ENCODE results near the gene ADCY2. TPM values are rescaled to one million over a fixed set of nuclear protein-coding genes. Genes with fewer than 3 reads are reported as not detected.

ADCY2 gene
- total and polyA plus RNA-seq, 7 experiments from 2014 or later, result not detected

DNA sequence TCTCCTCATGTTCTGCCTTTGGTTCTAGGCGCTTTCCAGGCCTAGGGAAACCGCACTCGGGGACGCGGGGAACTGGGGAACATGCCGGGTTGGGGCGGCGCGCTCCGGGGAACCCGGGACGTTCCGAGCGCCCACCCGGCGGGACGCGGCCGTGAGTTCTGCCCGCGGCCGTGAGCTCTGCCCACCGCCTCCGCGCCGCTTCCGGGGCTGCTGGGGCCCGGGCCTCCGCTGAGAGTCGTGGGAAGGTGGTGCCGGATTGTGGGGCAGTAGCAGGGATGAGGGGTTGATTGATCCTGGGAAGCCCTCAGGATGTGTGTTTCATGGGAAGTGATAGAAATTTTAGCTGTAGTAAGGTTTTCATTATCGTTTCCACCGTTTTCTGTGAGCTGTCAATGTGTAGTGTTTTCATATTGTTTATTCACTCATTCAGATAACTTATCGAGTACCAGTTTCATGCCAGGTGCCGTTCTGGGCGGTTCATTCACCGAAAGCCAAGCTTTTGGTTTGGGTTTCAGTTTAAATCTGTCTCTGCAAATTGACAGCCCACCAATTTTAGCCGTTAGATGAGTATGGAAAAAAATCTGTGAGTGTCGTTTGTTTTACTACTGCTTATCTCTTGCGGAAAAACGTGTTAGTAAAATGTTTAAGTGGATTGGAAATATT lies 473.7 kb downstream of the ADCY2 start:
- Mint-ChIP-seq H3K9me3 (peaks cover 0 to 2% (median 0%) of the 10 kb centered on the region in 11 donors), H3K4me1 (peaks cover 52 to 89% (median 85%) of the 10 kb centered on the region in 7 donors), H3K27ac (peak overlapping the region; percentile 78 to 95 (median 87)), H3K36me3 (peaks cover 0 to 21% (median 6%) of the 10 kb centered on the region in 5 donors), H3K27me3 (no peaks in the 10 kb centered on the region), H3K4me3 (peak overlapping the region; percentile 90 to 100 (median 94))
- POLR2A ChIA-PET, result interaction anchor here (1.3 to 2.2 kb wide), 5 partner anchors 8 to 18 kb away, joined by 3 to 9 read pairs (median 7); partner anchors contain the start of gene CFAP90
- peak overlapping the region; percentile 75 for H3K4me3 ChIP-seq (ENCODE audit: low read length)
- intact Hi-C loops (cut with micrococcal nuclease), result loop anchor here (1.0 to 5.0 kb wide), 9 partner anchors 11 to 1491 kb away; partner anchors contain the start of genes MED10 (in 2 of the 2), NSUN2 (in 2 of the 2), SRD5A1 (in 2 of the 2) and CFAP90 (in 1 of the 2)
- H3K9me3 ChIP-seq (ENCODE audit: control insufficient read depth in 2 of 3, low read length in 3 of 3), result no peaks in the 10 kb centered on the region
- CTCF ChIA-PET, result interaction anchor here (2.1 kb wide), 1 partner anchor 17 kb away, joined by 7 read pairs; no protein-coding TSS in a partner anchor
- peaks cover 0 to 11% (median 6%) of the 10 kb centered on the region in 3 experiments for H3K36me3 ChIP-seq (ENCODE audit: control insufficient read depth in 2 of 3, insufficient read depth in 3 of 3, low read length in 3 of 3)
- H3K27me3 ChIP-seq (ENCODE audit: control insufficient read depth in 2 of 2, insufficient read depth in 2 of 2, low read length in 2 of 2), result no peaks in the 10 kb centered on the region
- peaks cover 39 to 44% of the 10 kb centered on the region in 2 donors for H3K4me1 ChIP-seq (ENCODE audit: control insufficient read depth in 2 of 2, insufficient read depth in 2 of 2, low read length in 2 of 2)
- peak in 3 of 9 donors; percentile 31 to 60 (median 33) for DNase-seq
- peak; percentile 31 for ATAC-seq
- H3K27ac ChIP-seq (ENCODE audit: low read depth, low read length), result peak overlapping the region; percentile 87

DNA sequence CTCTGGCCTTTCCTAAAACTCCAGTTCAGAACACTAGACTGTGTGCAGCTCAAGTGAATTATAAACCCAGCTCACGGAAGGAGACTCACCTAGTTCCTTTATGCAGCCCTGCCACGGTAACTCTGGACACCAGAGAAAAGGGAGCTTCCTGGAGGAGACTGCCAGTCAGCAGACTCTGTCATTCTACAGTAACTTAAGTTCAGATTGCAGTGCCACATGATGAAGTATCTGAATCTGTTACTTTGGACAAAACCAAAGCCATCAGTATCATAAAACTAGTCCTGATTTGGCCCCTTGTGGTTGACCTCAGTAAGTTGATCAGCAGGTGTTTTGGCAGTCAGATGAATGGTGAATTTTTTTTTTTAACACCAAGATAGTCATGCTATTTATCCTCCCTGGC lies 475.7 kb downstream of the ADCY2 start:
- no peaks in the 10 kb centered on the region for H3K27me3 Mint-ChIP-seq
- CTCF ChIA-PET, result interaction anchor here (1.8 to 2.3 kb wide), 2 partner anchors 10 to 14 kb away, joined by 6 to 8 read pairs; no protein-coding TSS in a partner anchor
- ATAC-seq (no peak), DNase-seq (no peak)
- H3K4me1 Mint-ChIP-seq, result peaks cover 49 to 84% (median 71%) of the 10 kb centered on the region in 7 donors
- Histone ChIP-seq H3K27me3 (ENCODE audit: control insufficient read depth in 2 of 2, insufficient read depth in 2 of 2, low read length in 2 of 2) (no peaks in the 10 kb centered on the region), H3K27ac (ENCODE audit: low read depth, low read length) (peak overlapping the region; percentile 87), H3K9me3 (ENCODE audit: control insufficient read depth in 2 of 3, low read length in 3 of 3) (no peaks in the 10 kb centered on the region), H3K36me3 (ENCODE audit: control insufficient read depth in 2 of 3, insufficient read depth in 3 of 3, low read length in 3 of 3) (peaks cover 8 to 28% (median 11%) of the 10 kb centered on the region in 3 experiments), H3K4me3 (ENCODE audit: low read length) (no peak overlapping the region), H3K4me1 (ENCODE audit: control insufficient read depth in 2 of 2, insufficient read depth in 2 of 2, low read length in 2 of 2) (peaks cover 39 to 44% of the 10 kb centered on the region in 2 donors)
- POLR2A ChIA-PET, result interaction anchor here (1.4 kb wide), 1 partner anchor 1239 kb away, joined by 4 read pairs; the partner anchor contains the start of genes NSUN2 and SRD5A1
- H3K4me3 Mint-ChIP-seq, result peak overlapping the region; percentile 29 to 99 (median 60)
- H3K36me3 Mint-ChIP-seq, result peaks cover 6 to 29% (median 12%) of the 10 kb centered on the region in 5 donors
- peaks cover 0 to 2% (median 0%) of the 10 kb centered on the region in 11 donors for H3K9me3 Mint-ChIP-seq
- peak overlapping the region in 8 of 9 donors; percentile 31 to 94 (median 82) for H3K27ac Mint-ChIP-seq
- intact Hi-C loops (cut with micrococcal nuclease), result no loop called here

DNA sequence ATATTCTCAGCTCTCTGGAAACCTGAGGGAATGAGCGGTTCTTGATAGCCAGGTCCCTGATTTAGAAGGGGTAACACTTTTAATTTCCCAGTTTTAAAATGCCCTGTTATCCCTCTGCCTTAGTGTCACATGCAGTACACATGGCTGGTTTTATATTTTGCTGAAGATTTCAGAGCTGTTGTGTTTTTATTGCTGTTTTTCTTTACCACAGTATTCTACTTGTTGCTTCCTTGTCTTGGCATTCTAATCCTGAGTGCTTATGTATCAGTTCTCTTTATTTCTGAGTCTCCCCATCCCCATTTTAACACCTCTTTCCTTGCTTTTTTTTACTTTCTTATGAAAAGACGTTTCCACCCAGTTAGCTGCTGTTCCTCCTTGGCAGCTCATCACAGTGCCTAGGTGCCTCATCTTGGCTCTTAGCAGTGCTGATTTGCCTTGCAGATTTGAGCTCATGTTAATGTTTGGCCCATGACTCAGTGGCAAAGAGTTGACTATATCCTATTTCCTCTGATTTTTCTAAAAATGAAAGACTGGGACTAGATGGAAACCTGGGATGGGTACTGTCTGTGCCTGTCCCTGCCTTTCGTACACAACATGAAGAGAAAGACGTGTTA lies 476.7 kb downstream of the ADCY2 start:
- Histone ChIP-seq H3K36me3 (ENCODE audit: control insufficient read depth in 2 of 3, insufficient read depth in 3 of 3, low read length in 3 of 3) (peaks cover 8 to 30% (median 15%) of the 10 kb centered on the region in 3 experiments), H3K4me1 (ENCODE audit: control insufficient read depth in 2 of 2, insufficient read depth in 2 of 2, low read length in 2 of 2) (peaks cover 37 to 38% of the 10 kb centered on the region in 2 donors), H3K27me3 (ENCODE audit: control insufficient read depth in 2 of 2, insufficient read depth in 2 of 2, low read length in 2 of 2) (no peaks in the 10 kb centered on the region), H3K4me3 (ENCODE audit: low read length) (peak overlapping the region; percentile 5), H3K9me3 (ENCODE audit: control insufficient read depth in 2 of 3, low read length in 3 of 3) (no peaks in the 10 kb centered on the region), H3K27ac (ENCODE audit: low read depth, low read length) (peak overlapping the region; percentile 52)
- Mint-ChIP-seq H3K27me3 (no peaks in the 10 kb centered on the region), H3K4me1 (peaks cover 45 to 81% (median 61%) of the 10 kb centered on the region in 7 donors), H3K9me3 (peaks cover 0 to 2% (median 0%) of the 10 kb centered on the region in 11 donors), H3K27ac (peak overlapping the region; percentile 60 to 94 (median 78)), H3K36me3 (peaks cover 7 to 32% (median 17%) of the 10 kb centered on the region in 5 donors), H3K4me3 (peak overlapping the region; percentile 9 to 90 (median 58))
- intact Hi-C loops (cut with micrococcal nuclease), result no loop called here
- DNase-seq, result no peak
- ATAC-seq, result no peak
- ChIA-PET POLR2A (interaction anchor here (1.4 kb wide), 1 partner anchor 1240 kb away, joined by 4 read pairs; the partner anchor contains the start of genes NSUN2 and SRD5A1), CTCF (interaction anchor here (1.8 to 2.3 kb wide), 2 partner anchors 9 to 15 kb away, joined by 6 to 8 read pairs; no protein-coding TSS in a partner anchor)

DNA sequence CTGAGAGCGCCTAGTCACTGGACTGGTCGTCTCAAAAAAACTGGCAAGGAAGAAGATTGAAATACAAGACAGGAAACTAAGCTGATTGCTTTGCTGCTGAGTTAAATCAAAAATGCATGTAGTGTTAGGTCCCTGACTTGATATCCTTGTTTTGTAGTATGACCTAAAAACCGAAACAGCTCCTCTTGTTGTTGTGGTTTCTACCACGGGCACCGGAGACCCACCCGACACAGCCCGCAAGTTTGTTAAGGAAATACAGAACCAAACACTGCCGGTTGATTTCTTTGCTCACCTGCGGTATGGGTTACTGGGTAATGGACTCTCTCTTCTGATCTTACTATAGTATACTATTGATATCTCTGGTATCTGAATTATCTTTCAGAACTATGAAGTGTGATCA lies 477.3 kb downstream of the ADCY2 start:
- Histone ChIP-seq H3K36me3 (ENCODE audit: control insufficient read depth in 2 of 3, insufficient read depth in 3 of 3, low read length in 3 of 3) (peaks cover 8 to 36% (median 21%) of the 10 kb centered on the region in 3 experiments), H3K27ac (ENCODE audit: low read depth, low read length) (peak overlapping the region; percentile 52), H3K4me3 (ENCODE audit: low read length) (peak overlapping the region; percentile 5), H3K27me3 (ENCODE audit: control insufficient read depth in 2 of 2, insufficient read depth in 2 of 2, low read length in 2 of 2) (no peaks in the 10 kb centered on the region), H3K4me1 (ENCODE audit: control insufficient read depth in 2 of 2, insufficient read depth in 2 of 2, low read length in 2 of 2) (peaks cover 33 to 34% of the 10 kb centered on the region in 2 donors), H3K9me3 (ENCODE audit: control insufficient read depth in 2 of 3, low read length in 3 of 3) (no peaks in the 10 kb centered on the region)
- Mint-ChIP-seq H3K27ac (peak overlapping the region; percentile 60 to 94 (median 78)), H3K4me1 (peaks cover 43 to 81% (median 62%) of the 10 kb centered on the region in 7 donors), H3K27me3 (no peaks in the 10 kb centered on the region), H3K36me3 (peaks cover 10 to 37% (median 19%) of the 10 kb centered on the region in 5 donors), H3K4me3 (peak overlapping the region; percentile 9 to 90 (median 58)), H3K9me3 (peaks cover 0 to 2% (median 0%) of the 10 kb centered on the region in 11 donors)
- DNase-seq (peak in 2 of 9 donors; percentile 15 to 22), ATAC-seq (no peak)
- ChIA-PET POLR2A (no interaction called here), CTCF (interaction anchor here (1.8 to 2.3 kb wide), 2 partner anchors 9 to 16 kb away, joined by 6 to 8 read pairs; no protein-coding TSS in a partner anchor)
- intact Hi-C loops (cut with micrococcal nuclease), result no loop called here

DNA sequence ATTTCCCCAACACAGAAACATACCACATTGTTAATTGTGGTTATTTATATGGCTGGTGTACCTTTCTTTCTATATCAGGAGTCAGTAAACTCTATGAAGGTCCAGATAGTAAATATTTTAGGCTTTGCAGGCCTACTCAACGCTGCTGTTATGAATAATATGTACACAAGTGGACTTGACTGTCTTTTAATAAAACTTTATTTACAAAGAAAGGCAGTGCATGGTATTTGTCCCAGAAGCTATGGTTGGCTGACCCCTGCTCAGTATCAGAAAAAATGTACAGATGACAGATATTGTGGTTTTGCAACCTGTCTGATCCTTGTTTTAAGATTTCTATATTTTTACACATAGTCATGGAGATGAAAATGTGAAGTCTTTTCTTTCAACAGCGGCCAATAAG lies 478.7 kb downstream of the ADCY2 start:
- peaks cover 8 to 37% (median 22%) of the 10 kb centered on the region in 3 experiments for H3K36me3 ChIP-seq (ENCODE audit: control insufficient read depth in 2 of 3, insufficient read depth in 3 of 3, low read length in 3 of 3)
- intact Hi-C loops (cut with micrococcal nuclease), result no loop called here
- no peaks in the 10 kb centered on the region for H3K9me3 ChIP-seq (ENCODE audit: control insufficient read depth in 2 of 3, low read length in 3 of 3)
- ATAC-seq (no peak), DNase-seq (no peak)
- Mint-ChIP-seq H3K27ac (peak overlapping the region in 1 of 9 donors; percentile 94), H3K4me3 (no peak overlapping the region), H3K4me1 (peaks cover 42 to 81% (median 65%) of the 10 kb centered on the region in 7 donors), H3K9me3 (no peaks in the 10 kb centered on the region), H3K27me3 (no peaks in the 10 kb centered on the region), H3K36me3 (peaks cover 10 to 37% (median 28%) of the 10 kb centered on the region in 5 donors)
- H3K27ac ChIP-seq (ENCODE audit: low read depth, low read length), result no peak overlapping the region
- no peaks in the 10 kb centered on the region for H3K27me3 ChIP-seq (ENCODE audit: control insufficient read depth in 2 of 2, insufficient read depth in 2 of 2, low read length in 2 of 2)
- CTCF ChIA-PET, result no interaction called here
- no peak overlapping the region for H3K4me3 ChIP-seq (ENCODE audit: low read length)
- peaks cover 31 to 34% of the 10 kb centered on the region in 2 donors for H3K4me1 ChIP-seq (ENCODE audit: control insufficient read depth in 2 of 2, insufficient read depth in 2 of 2, low read length in 2 of 2)
- POLR2A ChIA-PET, result interaction anchor here (1.0 kb wide), 1 partner anchor 12 kb away, joined by 3 read pairs; no protein-coding TSS in a partner anchor

DNA sequence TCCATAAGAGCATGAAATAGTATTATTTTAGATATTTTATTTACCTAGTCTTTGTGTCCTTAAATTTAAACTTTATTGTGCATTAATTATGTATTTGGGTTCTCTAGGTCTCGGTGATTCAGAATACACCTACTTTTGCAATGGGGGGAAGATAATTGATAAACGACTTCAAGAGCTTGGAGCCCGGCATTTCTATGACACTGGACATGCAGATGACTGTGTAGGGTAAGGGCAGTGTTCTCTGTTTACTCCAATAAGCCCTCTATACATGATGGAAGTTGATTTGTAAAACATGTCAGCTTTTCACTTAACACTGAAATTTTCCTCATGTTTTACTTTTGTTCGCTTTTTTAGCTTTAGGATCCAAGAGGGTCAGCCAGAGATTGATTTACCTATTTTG lies 479.2 kb downstream of the ADCY2 start:
- no peaks in the 10 kb centered on the region for H3K27me3 ChIP-seq (ENCODE audit: control insufficient read depth in 2 of 2, insufficient read depth in 2 of 2, low read length in 2 of 2)
- peaks cover 8 to 42% (median 22%) of the 10 kb centered on the region in 3 experiments for H3K36me3 ChIP-seq (ENCODE audit: control insufficient read depth in 2 of 3, insufficient read depth in 3 of 3, low read length in 3 of 3)
- intact Hi-C loops (cut with micrococcal nuclease), result no loop called here
- Mint-ChIP-seq H3K4me3 (no peak overlapping the region), H3K27me3 (no peaks in the 10 kb centered on the region), H3K27ac (peak overlapping the region in 1 of 9 donors; percentile 94), H3K9me3 (no peaks in the 10 kb centered on the region), H3K36me3 (peaks cover 10 to 38% (median 28%) of the 10 kb centered on the region in 5 donors), H3K4me1 (peaks cover 37 to 76% (median 61%) of the 10 kb centered on the region in 7 donors)
- H3K9me3 ChIP-seq (ENCODE audit: control insufficient read depth in 2 of 3, low read length in 3 of 3), result no peaks in the 10 kb centered on the region
- ATAC-seq (no peak), DNase-seq (no peak)
- H3K27ac ChIP-seq (ENCODE audit: low read depth, low read length), result no peak overlapping the region
- CTCF ChIA-PET, result no interaction called here
- POLR2A ChIA-PET, result interaction anchor here (1.0 kb wide), 1 partner anchor 11 kb away, joined by 3 read pairs; no protein-coding TSS in a partner anchor
- H3K4me1 ChIP-seq (ENCODE audit: control insufficient read depth in 2 of 2, insufficient read depth in 2 of 2, low read length in 2 of 2), result peaks cover 29 to 31% of the 10 kb centered on the region in 2 donors
- H3K4me3 ChIP-seq (ENCODE audit: low read length), result no peak overlapping the region

Measured in naive thymus-derived CD4-positive, alpha-beta T cell (primary cell).